ENCODE measurements around the gene TBC1D25. TPM values are rescaled to one million over a fixed set of nuclear protein-coding genes. Genes with fewer than 3 reads are reported as not detected.

Gene TBC1D25
- total and polyA plus RNA-seq, 2 donors from 2014 or later: 6.0 to 16.3 TPM

DNA sequence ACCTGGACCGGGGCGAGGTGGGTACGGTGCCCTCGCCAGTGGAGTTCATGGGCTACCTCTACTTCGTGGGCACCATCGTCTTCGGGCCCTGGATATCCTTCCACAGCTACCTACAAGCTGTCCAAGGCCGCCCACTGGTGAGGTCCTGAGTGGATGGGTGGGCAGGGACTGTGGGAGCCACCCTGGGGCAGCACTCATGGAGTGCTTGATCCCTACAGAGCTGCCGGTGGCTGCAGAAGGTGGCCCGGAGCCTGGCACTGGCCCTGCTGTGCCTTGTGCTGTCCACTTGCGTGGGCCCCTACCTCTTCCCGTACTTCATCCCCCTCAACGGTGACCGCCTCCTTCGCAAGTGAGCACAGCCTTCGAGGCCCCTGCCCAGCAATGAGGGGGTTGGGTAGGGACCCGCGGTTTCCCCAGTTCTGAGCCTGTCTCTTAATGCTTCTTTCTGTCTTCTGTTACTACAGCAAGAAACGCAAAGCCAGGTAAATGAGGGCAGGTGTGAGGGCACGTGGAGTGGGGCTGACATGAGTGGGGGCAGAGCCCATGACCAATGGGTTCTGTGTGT is 27.1 kb upstream of the TBC1D25 start:
- peak in 1 of 5 donors; percentile 52 for DNase-seq
- intact Hi-C loops (cut with DNase I): no loop called here
- H3K36me3 ChIP-seq (ENCODE audit: control insufficient read depth in 2 of 3, insufficient read depth in 3 of 3, low read length in 3 of 3): no peaks in the 10 kb centered on the region

DNA sequence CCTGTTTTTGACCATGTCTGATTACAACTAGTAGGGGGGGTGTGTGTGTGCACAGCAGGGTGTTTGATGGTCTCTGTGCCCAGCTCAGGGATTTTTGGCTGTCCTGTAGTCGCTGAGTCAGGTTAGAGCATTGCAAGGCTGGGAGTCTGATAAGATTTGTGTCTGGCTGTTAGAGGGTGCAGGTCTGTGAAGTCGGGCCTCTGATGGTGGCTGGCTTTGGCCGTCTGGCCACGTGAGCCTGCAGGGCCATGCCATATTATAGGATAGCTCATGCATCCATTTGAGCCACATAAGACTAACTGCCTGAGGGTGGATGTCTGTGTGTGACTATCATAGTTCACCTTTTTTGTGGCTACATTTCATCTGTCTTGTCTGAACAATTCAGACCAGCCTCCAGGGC is 25.8 kb upstream of the TBC1D25 start:
- H3K4me3 ChIP-seq (ENCODE audit: low read length in 3 of 3): no peak overlapping the region
- intact Hi-C loops (cut with DNase I): no loop called here
- H3K36me3 ChIP-seq (ENCODE audit: control insufficient read depth in 2 of 3, insufficient read depth in 3 of 3, low read length in 3 of 3): no peaks in the 10 kb centered on the region
- H3K4me1 ChIP-seq (ENCODE audit: control insufficient read depth in 2 of 3, insufficient read depth in 2 of 3, low read depth in 1 of 3, low read length in 3 of 3): peaks cover 0 to 5% (median 5%) of the 10 kb centered on the region in 3 donors
- no peak overlapping the region for H3K27ac ChIP-seq (ENCODE audit: low read depth in 2 of 2, low read length in 2 of 2)
- no peak overlapping the region for H3K9ac ChIP-seq (ENCODE audit: low read length in 3 of 3)
- TF ChIP-seq CTCF (IDR thresholded peaks at IDR 0.05; ENCODE audit: borderline replicate concordance, extremely low read depth, insufficient read depth): no peak
- no peaks in the 10 kb centered on the region for H3K9me3 ChIP-seq (ENCODE audit: control insufficient read depth in 2 of 3, insufficient read depth in 1 of 3, low read length in 3 of 3)
- H3K27me3 ChIP-seq (ENCODE audit: control insufficient read depth, insufficient read depth, low read length): no peaks in the 10 kb centered on the region
- FAIRE-seq (no peak), DNase-seq (no peak)

More for the DNA sequence above, 27.1 kb upstream of the TBC1D25 start:
- H3K27ac ChIP-seq (ENCODE audit: low read depth in 2 of 2, low read length in 2 of 2): no peak overlapping the region
- peaks cover 0 to 5% (median 5%) of the 10 kb centered on the region in 3 donors for H3K4me1 ChIP-seq (ENCODE audit: control insufficient read depth in 2 of 3, insufficient read depth in 2 of 3, low read depth in 1 of 3, low read length in 3 of 3)
- no peaks in the 10 kb centered on the region for H3K9me3 ChIP-seq (ENCODE audit: control insufficient read depth in 2 of 3, insufficient read depth in 1 of 3, low read length in 3 of 3)
- FAIRE-seq: no peak
- H3K4me3 ChIP-seq (ENCODE audit: low read length in 3 of 3): no peak overlapping the region
- H3K27me3 ChIP-seq (ENCODE audit: control insufficient read depth, insufficient read depth, low read length): no peaks in the 10 kb centered on the region
- H3K9ac ChIP-seq (ENCODE audit: low read length in 3 of 3): no peak overlapping the region
- no peak for TF ChIP-seq CTCF (IDR thresholded peaks at IDR 0.05; ENCODE audit: borderline replicate concordance, extremely low read depth, insufficient read depth)

GRCh38 chrX:48514126-48514806 is 25.2 kb upstream of the TBC1D25 start:
- intact Hi-C loops (cut with DNase I): no loop called here
- FAIRE-seq (no peak), DNase-seq (no peak)

More at GRCh38 chrX:48514126-48514806, 25.2 kb upstream of the TBC1D25 start:
- no peak for TF ChIP-seq CTCF (IDR thresholded peaks at IDR 0.05; ENCODE audit: borderline replicate concordance, extremely low read depth, insufficient read depth)
- H3K27ac ChIP-seq (ENCODE audit: low read depth in 2 of 2, low read length in 2 of 2): no peak overlapping the region
- no peak overlapping the region for H3K4me3 ChIP-seq (ENCODE audit: low read length in 3 of 3)
- no peaks in the 10 kb centered on the region for H3K36me3 ChIP-seq (ENCODE audit: control insufficient read depth in 2 of 3, insufficient read depth in 3 of 3, low read length in 3 of 3)
- no peaks in the 10 kb centered on the region for H3K27me3 ChIP-seq (ENCODE audit: control insufficient read depth, insufficient read depth, low read length)
- peaks cover 0 to 5% (median 5%) of the 10 kb centered on the region in 3 donors for H3K4me1 ChIP-seq (ENCODE audit: control insufficient read depth in 2 of 3, insufficient read depth in 2 of 3, low read depth in 1 of 3, low read length in 3 of 3)
- H3K9me3 ChIP-seq (ENCODE audit: control insufficient read depth in 2 of 3, insufficient read depth in 1 of 3, low read length in 3 of 3): no peaks in the 10 kb centered on the region
- H3K9ac ChIP-seq (ENCODE audit: low read length in 3 of 3): no peak overlapping the region
